ENCODE results near the gene CA9.

CA9 gene

GRCh38 chr9:35717132-35717870 lies 43.6 kb downstream of the CA9 start:
- no peak for DNase-seq (ENCODE audit: low spot score)

- DNase-seq (ENCODE audit: low spot score) = no peak
Measured at GRCh38 chr9:35718721-35719511, 45.2 kb downstream of the CA9 start.

- no peak for DNase-seq (ENCODE audit: low spot score)
Measured at GRCh38 chr9:35719546-35719945, 45.8 kb downstream of the CA9 start.

GRCh38 chr9:35723426-35723825 lies 49.7 kb downstream of the CA9 start:
- DNase-seq (ENCODE audit: low spot score) = no peak

- DNase-seq (ENCODE audit: low spot score) = no peak
Measured at GRCh38 chr9:35723908-35724307, 50.2 kb downstream of the CA9 start.

- DNase-seq (ENCODE audit: low spot score) = no peak
Measured at GRCh38 chr9:35725362-35725761, 51.6 kb downstream of the CA9 start.

GRCh38 chr9:35726931-35727330 lies 53.2 kb downstream of the CA9 start:
- DNase-seq (ENCODE audit: low spot score) = peak; percentile 62

- DNase-seq (ENCODE audit: low spot score) = peak; percentile 40
Measured at GRCh38 chr9:35727676-35728040, 53.9 kb downstream of the CA9 start.

- DNase-seq (ENCODE audit: low spot score) = peak; percentile 92
Measured at GRCh38 chr9:35728041-35728971, 54.6 kb downstream of the CA9 start.

GRCh38 chr9:35729101-35729500 lies 55.4 kb downstream of the CA9 start:
- no peak for DNase-seq (ENCODE audit: low spot score)

- peak; percentile 90 for DNase-seq (ENCODE audit: low spot score)
Measured at GRCh38 chr9:35729700-35730485, 56.2 kb downstream of the CA9 start.

- DNase-seq (ENCODE audit: low spot score) = no peak
Measured at GRCh38 chr9:35730486-35730854, 56.7 kb downstream of the CA9 start.
